Immature natural killer cell (primary cell): Measurements from ENCODE around the gene PRRC2B. TPM values are rescaled to one million over a fixed set of nuclear protein-coding genes. Genes with fewer than 3 reads are reported as not detected.

Source experiments
- DNase-seq, 3 donors: peaks; one replicate each; pipeline ENCODE4 v3.0.0; 2022; ENCODE audit warnings: mixed read lengths in 1 of 3
- H3K27ac Mint-ChIP-seq, 6 donors: one replicate each; pipeline ENCODE4 v1.8.0; 2020; ENCODE audit warnings: mixed read lengths in 6 of 6, mild to moderate bottlenecking in 5 of 6, inconsistent platforms in 4 of 6, moderate library complexity in 3 of 6
- H3K27me3 Mint-ChIP-seq, 3 donors: one replicate each; pipeline ENCODE4 v1.8.0; 2020 to 2021; ENCODE audit warnings: low read depth in 3 of 3, mild to moderate bottlenecking in 3 of 3, mixed read lengths in 3 of 3, moderate library complexity in 3 of 3, inconsistent platforms in 1 of 3
- H3K36me3 Mint-ChIP-seq, 3 donors: one replicate each; pipeline ENCODE4 v1.8.0; 2020; ENCODE audit warnings: mixed read lengths in 3 of 3, inconsistent platforms in 2 of 3, mild to moderate bottlenecking in 2 of 3
- H3K4me1 Mint-ChIP-seq, 2 donors: one replicate each; pipeline ENCODE4 v1.8.0; 2020; ENCODE audit warnings: inconsistent platforms in 2 of 2, mild to moderate bottlenecking in 2 of 2, mixed read lengths in 2 of 2, moderate library complexity in 1 of 2
- H3K4me3 Mint-ChIP-seq, 5 donors: one replicate each; pipeline ENCODE4 v1.8.0; 2020; ENCODE audit warnings: mild to moderate bottlenecking in 5 of 5, mixed read lengths in 5 of 5, inconsistent platforms in 3 of 5, moderate library complexity in 3 of 5
- H3K9me3 Mint-ChIP-seq, 6 donors: one replicate each; pipeline ENCODE4 v1.8.0; 2020; ENCODE audit warnings: mild to moderate bottlenecking in 6 of 6, mixed read lengths in 6 of 6, inconsistent platforms in 4 of 6, moderate library complexity in 3 of 6
- polyA plus RNA-seq, 3 donors: library from polyadenylated mRNA; unstranded; fragments of 300-500 nt; fragmentation: Illumina TruSeq; gene quantifications; one replicate each; pipeline ENCODE4 v1.2.3, GENCODE V29; 2021

Gene PRRC2B
- polyA plus RNA-seq, 3 donors from 2014 or later = 2.0 to 48.1 (median 9.6) TPM

DNA sequence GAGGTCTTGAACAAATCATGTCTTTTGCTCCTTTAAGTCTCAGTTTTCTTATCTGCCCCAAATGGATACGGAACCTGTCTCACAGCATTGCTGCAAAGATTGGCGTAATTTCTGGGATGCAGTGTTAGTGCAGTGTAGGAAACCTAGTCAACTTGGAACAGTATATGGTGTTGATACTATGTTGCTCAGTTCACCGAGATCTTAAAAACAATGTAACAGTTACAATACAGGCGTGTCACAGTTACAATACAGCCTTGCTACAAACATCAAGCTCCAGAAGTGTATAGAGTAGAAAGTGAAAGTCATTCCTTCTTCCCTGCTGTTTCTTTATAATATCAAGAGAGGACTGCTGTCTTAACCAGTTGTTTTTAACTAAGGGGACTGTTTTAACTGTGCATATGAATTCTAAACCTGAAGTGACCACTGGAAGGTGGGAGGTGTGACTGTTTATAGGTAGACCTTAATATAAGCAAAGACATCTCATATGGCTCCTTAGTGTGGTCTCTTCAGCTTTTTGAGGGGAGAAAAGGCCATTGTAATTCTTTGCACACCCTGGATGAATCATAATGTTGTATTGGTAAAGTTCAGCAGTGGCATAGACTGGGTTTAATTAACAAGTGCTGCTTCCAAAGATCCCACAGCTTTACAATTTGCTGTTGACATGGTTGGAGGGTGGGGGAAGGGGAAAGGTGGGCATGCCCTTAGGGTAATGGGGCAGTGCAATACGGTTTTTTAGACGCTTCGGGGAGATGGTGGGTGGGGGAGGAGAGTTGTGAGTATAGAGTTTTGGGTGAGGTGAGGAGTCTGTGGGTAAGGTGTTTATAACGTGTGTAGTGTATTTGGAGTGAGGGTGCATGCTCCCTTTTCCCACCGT lies 12.9 kb downstream of the PRRC2B start:
- peak; percentile 73 to 77 (median 76) for DNase-seq
- H3K27ac Mint-ChIP-seq = peak overlapping the region; percentile 93 to 98 (median 98)
- no peaks in the 10 kb centered on the region for H3K36me3 Mint-ChIP-seq
- H3K4me1 Mint-ChIP-seq = peaks cover 95 to 97% of the 10 kb centered on the region in 2 donors
- peak overlapping the region; percentile 81 to 92 (median 86) for H3K4me3 Mint-ChIP-seq
- H3K9me3 Mint-ChIP-seq = no peaks in the 10 kb centered on the region
- peaks cover 10 to 30% (median 24%) of the 10 kb centered on the region in 3 donors for H3K27me3 Mint-ChIP-seq

DNA sequence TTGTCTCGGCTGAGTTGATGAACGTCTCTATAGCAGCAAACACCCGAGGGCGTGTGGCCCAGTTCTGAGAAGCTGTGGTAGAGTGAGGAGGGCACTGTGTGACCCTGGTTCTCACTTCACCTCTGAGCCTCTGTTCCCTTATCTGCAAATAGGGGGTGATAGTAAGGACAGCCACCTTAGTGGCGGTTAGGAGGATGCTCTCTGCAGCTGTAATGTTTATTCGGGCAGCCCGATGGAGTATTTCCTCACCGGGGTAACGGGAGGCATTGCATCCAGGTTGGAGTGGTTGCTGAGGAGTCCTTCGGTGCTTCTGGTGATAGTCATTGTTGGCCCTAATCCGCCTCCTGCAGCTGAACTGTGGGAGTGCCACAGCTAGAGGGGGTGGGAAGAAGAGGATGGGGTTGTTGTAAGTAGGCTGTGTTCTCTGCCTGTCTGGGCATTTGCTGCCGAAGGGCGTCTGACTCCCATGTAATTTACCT lies 13.9 kb downstream of the PRRC2B start:
- DNase-seq = peak; percentile 78 to 86 (median 84)
- Mint-ChIP-seq H3K36me3 (no peaks in the 10 kb centered on the region), H3K4me3 (peak overlapping the region; percentile 81 to 92 (median 86)), H3K4me1 (peaks cover 95 to 97% of the 10 kb centered on the region in 2 donors), H3K9me3 (no peaks in the 10 kb centered on the region), H3K27me3 (peaks cover 10 to 30% (median 25%) of the 10 kb centered on the region in 3 donors), H3K27ac (peak overlapping the region; percentile 93 to 98 (median 98))

DNA sequence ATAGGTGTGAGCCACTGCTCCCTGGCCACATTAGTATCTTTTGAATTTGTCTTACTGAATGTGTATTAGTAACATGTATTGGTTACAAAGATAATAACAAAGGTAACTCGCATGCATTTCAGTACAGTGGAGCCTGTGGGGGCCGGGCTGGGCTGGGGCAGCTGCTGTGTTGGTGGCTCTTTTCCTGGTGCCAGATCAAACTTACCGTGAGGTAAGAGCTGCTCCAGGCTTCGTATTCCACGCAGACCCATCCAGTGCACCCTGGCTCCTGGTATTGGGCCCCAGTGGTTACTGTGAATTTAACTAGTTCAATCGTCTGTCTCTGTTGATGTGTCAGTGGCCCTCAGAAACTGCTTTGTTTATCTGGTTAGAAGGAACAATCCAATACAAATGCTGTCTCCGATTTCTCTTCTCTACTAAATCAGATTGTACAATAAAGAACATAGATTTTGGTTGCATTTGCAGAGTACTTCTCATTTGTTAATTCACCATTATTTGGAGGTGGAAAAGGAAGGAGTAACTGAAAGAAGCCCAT lies 15.6 kb downstream of the PRRC2B start:
- Mint-ChIP-seq H3K36me3 (no peaks in the 10 kb centered on the region), H3K9me3 (no peaks in the 10 kb centered on the region), H3K27me3 (peaks cover 10 to 30% (median 23%) of the 10 kb centered on the region in 3 donors), H3K27ac (peak overlapping the region; percentile 93 to 98 (median 98)), H3K4me3 (peak overlapping the region; percentile 76 to 86 (median 81)), H3K4me1 (peaks cover 96 to 97% of the 10 kb centered on the region in 2 donors)
- DNase-seq = no peak

DNA sequence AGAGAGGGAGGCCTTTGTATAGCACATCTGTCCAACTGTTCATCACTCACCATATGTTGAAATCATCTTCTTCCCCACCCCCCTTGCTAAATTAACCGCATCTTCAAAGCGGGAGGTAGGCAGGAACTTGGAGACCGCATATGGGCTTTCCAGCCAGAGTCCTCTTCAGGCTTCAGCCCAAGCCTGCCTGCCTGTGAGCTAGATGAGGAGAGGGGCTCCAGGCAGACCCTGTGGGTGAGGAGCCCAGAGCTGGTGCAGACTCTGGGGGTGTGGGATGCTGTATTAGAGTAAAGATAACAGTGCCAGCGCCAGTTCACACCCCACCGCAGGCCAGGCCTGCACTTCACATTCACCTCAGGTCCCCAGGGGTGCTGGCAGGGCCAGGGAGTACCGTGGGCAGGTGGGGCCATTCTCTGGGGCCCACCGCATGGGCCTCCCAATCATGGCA lies 16.2 kb downstream of the PRRC2B start:
- Mint-ChIP-seq H3K4me3 (peak overlapping the region; percentile 65 to 86 (median 78)), H3K27ac (peak overlapping the region; percentile 93 to 98 (median 98)), H3K27me3 (peaks cover 10 to 28% (median 19%) of the 10 kb centered on the region in 3 donors), H3K9me3 (no peaks in the 10 kb centered on the region), H3K4me1 (peaks cover 96 to 97% of the 10 kb centered on the region in 2 donors), H3K36me3 (no peaks in the 10 kb centered on the region)
- DNase-seq = peak; percentile 57 to 63 (median 57)

DNA sequence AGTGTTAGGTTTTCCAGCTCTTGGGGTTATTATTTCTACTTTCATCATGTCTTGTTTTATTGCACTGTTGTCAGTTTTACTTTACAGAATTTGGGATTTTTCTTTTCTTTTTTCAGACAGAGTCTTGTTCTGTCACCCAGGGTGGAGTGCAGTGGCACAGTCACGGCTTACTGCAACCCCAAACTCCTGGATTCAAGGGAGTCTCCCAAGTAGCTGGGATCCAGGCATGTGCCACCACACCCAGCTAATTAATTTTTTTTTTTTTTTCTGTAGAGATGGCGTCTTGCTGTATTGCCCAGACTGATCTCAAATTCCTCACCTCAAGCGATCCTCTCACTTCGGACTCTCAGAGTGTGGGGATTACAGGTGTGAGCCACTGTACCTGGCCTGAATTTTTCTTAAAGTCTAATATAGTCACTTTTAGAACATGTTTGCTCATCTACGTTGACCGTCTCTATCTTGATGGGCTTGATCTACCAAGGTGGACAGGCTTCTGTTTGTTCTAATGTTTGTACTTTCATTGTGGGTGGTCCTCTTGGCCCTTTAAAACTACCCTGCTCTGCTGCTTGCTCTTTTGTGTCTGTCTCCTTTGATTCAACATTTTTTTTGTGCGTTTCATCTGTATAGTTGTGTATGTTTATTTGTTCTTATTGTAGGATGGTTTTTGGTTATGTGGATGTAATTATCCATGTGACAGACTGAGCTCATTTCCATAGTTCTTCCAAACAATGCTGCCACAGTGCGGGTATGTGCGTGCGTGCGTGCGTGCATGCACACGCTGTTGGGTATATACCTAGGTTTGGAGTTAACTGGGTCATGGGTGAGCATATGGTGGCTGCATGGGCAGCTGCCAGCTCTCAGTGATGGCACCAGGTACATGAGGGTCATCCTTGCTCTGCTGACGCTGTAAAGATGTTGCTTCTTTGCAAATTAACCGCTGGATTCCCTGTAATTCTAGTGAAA lies 18.1 kb downstream of the PRRC2B start:
- Mint-ChIP-seq H3K27ac (peak overlapping the region; percentile 24 to 88 (median 61)), H3K27me3 (peaks cover 10 to 14% (median 13%) of the 10 kb centered on the region in 3 donors), H3K4me3 (peak overlapping the region in 4 of 5 donors; percentile 2 to 56 (median 34)), H3K4me1 (peaks cover 92 to 93% of the 10 kb centered on the region in 2 donors), H3K9me3 (no peaks in the 10 kb centered on the region), H3K36me3 (no peaks in the 10 kb centered on the region)
- no peak for DNase-seq

DNA sequence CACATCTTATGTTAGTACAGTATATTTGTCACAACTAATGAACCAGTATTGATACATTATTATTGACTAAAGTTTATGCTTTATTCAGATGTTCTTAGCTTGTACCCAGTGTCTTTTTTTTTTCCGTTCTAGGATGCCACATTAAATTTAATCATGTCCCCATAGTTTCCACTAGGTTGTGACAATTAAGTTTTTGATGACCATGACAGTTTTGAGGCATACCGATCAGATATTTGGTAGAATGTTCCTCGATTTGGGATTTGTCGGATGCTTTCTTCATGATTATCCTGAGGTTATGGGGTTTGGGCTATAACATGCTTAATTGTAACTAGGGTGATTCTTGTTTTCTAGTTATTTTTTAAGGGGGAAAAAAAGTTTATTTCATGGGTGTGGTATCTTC lies 22.6 kb downstream of the PRRC2B start:
- H3K27ac Mint-ChIP-seq = peak overlapping the region in 4 of 6 donors; percentile 48 to 69 (median 58)
- DNase-seq = no peak
- H3K27me3 Mint-ChIP-seq = peaks cover 0 to 4% (median 1%) of the 10 kb centered on the region in 3 donors
- H3K36me3 Mint-ChIP-seq = no peaks in the 10 kb centered on the region
- H3K4me1 Mint-ChIP-seq = peaks cover 95 to 96% of the 10 kb centered on the region in 2 donors
- H3K4me3 Mint-ChIP-seq = no peak overlapping the region
- H3K9me3 Mint-ChIP-seq = no peaks in the 10 kb centered on the region

DNA sequence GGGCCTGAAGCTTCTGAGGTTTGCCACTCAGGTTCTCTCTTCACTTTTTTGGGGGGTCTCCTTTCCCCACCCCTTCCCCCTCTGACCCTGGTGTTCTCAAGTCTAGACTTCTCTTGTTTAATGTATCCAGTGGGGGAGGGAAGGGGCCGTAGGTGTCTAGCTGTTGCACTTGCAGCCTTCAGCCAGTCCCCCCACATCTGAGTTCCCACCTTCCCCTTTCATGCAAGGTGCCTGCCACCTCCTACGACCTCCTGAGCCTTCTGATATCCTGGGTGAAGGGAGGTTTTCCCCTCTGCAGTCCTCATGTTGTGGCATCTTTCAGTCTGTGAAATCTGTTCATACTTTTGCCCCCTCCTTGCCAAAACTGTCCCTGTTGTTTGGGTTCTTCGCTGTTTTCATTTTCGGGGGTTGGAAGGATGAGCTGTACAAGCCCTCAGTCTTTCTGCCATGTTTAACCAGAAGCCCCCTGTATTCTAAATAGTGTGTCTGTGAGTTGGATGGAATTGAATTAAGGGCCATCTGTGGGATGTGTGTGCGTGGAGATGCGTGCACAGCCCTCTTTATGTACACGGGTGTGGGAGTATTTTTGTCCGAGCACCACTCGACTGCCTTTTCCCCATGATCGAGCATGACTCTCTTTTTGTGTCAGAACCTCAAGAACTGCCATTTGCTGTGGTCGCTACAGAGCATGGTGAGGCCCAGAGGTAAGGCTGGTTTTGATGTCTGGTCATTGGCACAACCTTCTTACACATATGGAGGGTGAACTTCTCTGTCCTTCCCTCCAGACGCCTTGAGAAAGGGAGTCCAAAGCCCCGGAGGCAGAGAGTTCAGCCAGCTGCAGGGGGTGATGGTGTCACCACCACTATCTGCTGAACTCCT lies 23.6 kb downstream of the PRRC2B start:
- Mint-ChIP-seq H3K9me3 (no peaks in the 10 kb centered on the region), H3K36me3 (no peaks in the 10 kb centered on the region), H3K27ac (peak overlapping the region; percentile 47 to 85 (median 66)), H3K27me3 (peaks cover 0 to 2% (median 0%) of the 10 kb centered on the region in 3 donors), H3K4me1 (peaks cover 92 to 94% of the 10 kb centered on the region in 2 donors), H3K4me3 (peak overlapping the region in 4 of 5 donors; percentile 2 to 58 (median 25))
- no peak for DNase-seq

DNA sequence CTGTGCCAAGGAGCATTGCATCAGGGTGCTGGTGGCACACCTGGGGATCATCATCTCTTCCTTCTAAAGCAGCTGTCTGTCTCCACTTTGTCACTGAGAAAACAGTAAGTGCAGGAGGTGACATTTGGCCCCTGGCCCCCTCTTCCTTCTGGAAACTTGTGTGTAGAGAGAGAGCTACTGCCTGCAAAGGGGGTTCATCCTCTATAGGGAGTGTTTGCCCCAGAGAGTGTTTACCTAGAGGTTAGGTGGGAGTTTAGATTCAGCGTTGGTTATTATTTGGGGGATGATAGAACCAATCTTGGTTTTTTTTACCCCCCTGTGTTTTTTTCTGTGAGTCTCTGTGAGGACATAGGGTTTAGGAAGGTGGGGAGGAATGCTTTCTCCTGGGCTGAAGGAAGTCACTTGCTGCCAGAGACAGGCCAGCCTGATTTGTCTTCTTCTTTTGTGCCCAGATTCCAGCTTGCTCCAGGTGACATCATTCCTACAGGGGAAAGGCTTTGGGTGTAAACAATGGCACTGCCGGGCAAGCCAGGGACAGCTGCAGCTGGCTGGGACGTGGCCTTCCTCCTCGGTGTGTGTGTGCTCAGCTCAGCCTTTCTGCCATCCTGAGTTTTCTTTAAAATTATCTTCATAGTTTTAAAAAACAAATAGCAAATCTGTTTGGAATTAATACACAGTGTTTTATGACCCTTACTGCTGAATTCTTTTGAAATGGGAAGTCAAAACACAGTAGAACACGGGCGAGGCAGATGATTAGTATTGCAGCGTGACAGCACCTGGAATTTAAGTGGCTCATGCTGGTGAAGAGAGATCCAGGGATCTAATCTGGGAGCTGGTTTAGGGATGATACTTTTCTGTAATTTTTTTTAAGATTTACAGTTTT lies 24.5 kb downstream of the PRRC2B start:
- Mint-ChIP-seq H3K27ac (peak overlapping the region; percentile 50 to 85 (median 71)), H3K4me1 (peaks cover 94% of the 10 kb centered on the region in 2 donors), H3K36me3 (no peaks in the 10 kb centered on the region), H3K27me3 (peaks cover 0 to 4% (median 2%) of the 10 kb centered on the region in 3 donors), H3K9me3 (no peaks in the 10 kb centered on the region), H3K4me3 (peak overlapping the region in 4 of 5 donors; percentile 2 to 44 (median 29))
- DNase-seq = no peak

DNA sequence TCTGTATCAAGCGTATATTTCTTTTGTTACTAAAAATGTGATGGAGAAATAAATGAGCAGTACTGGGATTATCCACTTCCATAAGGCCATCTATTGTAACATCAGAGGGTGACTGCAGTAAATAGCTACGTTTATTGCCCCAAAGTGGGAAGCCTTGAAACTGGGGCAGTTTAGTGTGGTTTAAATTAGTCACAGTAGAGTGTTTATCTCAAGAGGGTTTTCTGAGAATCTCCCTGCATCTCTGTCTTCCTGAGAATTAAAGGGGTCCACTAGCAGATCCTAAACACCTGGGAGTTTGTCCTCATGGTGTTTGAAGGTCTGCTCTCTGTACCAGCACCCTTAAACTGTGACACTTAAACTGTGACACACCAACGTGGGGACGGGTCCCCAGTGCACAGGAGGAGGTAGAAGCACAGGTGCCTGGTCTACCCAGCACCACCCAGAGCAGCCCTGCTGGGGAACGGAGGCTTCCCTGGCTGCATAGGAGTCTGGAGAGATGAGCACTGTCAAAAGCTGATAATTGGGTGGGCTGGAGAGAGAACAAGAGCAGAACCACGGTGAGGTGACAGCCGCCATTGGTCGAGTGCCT lies 25.2 kb downstream of the PRRC2B start:
- H3K27me3 Mint-ChIP-seq = peaks cover 0 to 4% (median 2%) of the 10 kb centered on the region in 3 donors
- no peaks in the 10 kb centered on the region for H3K9me3 Mint-ChIP-seq
- no peak for DNase-seq
- H3K27ac Mint-ChIP-seq = peak overlapping the region; percentile 51 to 76 (median 64)
- peaks cover 92 to 94% of the 10 kb centered on the region in 2 donors for H3K4me1 Mint-ChIP-seq
- H3K4me3 Mint-ChIP-seq = peak overlapping the region in 4 of 5 donors; percentile 27 to 46 (median 34)
- H3K36me3 Mint-ChIP-seq = no peaks in the 10 kb centered on the region

DNA sequence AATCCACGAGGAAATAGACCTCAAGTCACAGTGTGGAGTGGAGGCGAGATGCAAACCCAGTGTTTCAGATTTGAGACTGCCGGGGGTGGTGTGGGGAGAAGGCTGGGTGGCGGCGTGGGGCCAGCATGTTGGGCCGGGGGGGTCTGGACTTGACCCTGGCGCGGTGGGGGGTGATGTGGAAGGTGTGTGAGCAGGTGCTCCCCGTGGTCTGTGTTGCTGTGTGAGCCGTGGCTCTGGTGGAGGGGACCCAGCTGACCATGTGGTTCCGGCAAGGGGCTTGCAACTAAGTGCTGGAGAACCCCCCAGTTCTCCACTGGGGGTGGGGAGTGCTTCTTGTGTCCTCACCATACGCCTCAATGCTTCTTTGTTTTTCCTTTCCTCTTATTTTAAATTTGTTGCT lies 25.8 kb downstream of the PRRC2B start:
- Mint-ChIP-seq H3K27ac (peak overlapping the region; percentile 51 to 76 (median 64)), H3K4me3 (peak overlapping the region in 3 of 5 donors; percentile 38 to 60 (median 46)), H3K36me3 (no peaks in the 10 kb centered on the region), H3K4me1 (peaks cover 92 to 94% of the 10 kb centered on the region in 2 donors), H3K27me3 (peaks cover 0 to 4% (median 2%) of the 10 kb centered on the region in 3 donors), H3K9me3 (no peaks in the 10 kb centered on the region)
- DNase-seq = no peak

DNA sequence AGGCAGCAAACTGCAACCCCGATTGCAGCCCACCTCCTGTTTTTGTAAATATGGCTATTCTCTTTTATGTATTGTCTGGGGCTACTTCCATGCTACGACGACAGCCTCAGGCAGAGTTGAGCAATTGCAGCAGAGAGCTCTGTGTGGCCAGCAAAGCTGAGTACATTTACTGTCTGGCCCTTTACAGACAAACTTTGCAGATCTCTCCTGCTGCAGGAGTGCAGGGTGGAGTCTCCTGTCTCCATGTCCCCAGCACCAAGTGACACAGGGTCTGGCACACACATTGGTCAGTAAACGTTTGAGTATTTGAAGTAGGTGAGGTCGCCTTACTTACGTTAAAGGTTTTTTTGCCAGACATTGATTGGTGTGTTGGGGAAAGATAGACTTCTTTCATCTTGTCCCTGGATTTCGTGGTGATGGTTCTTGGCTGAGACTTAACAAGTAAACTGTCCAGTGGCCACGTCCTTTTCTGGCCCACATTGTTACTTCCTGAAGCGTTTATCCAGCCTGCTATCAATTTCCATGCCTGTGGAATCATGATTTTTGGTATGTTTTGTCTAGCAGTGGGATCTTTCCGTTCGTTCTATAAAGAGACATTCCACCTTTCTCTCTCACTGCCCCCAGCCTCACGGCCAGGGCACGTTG lies 27.2 kb downstream of the PRRC2B start:
- Mint-ChIP-seq H3K27me3 (peaks cover 0 to 4% (median 2%) of the 10 kb centered on the region in 3 donors), H3K4me1 (peaks cover 87 to 89% of the 10 kb centered on the region in 2 donors), H3K9me3 (no peaks in the 10 kb centered on the region), H3K27ac (peak overlapping the region; percentile 29 to 82 (median 59)), H3K4me3 (peak overlapping the region in 4 of 5 donors; percentile 8 to 50 (median 30)), H3K36me3 (no peaks in the 10 kb centered on the region)
- DNase-seq = no peak
